Peyer's patch (tissue), 4 donors: ENCODE results near the gene MAD1L1.

Source experiments
- POLR2A ChIP-seq, 2 donors: fragments of 450-650 bp; IDR thresholded peaks; one replicate each; pipeline ENCODE4 v1.5.1; 2017; ENCODE audit warnings: antibody characterized with exemption in 2 of 2, mild to moderate bottlenecking in 2 of 2, moderate library complexity in 2 of 2
- TF ChIP-seq, protein P1 (sequence below), 6 experiments: fragments of 450-650 bp in 4 of 6; fragments of 200-600 bp in 2 of 6; sonication (generic) in 1 of 6; IDR thresholded peaks; one replicate each; pipeline ENCODE4 v1.5.1; 2017 to 2019; ENCODE audit warnings: antibody characterized with exemption in 6 of 6, mild to moderate bottlenecking in 3 of 6, moderate library complexity in 1 of 6

DNA sequence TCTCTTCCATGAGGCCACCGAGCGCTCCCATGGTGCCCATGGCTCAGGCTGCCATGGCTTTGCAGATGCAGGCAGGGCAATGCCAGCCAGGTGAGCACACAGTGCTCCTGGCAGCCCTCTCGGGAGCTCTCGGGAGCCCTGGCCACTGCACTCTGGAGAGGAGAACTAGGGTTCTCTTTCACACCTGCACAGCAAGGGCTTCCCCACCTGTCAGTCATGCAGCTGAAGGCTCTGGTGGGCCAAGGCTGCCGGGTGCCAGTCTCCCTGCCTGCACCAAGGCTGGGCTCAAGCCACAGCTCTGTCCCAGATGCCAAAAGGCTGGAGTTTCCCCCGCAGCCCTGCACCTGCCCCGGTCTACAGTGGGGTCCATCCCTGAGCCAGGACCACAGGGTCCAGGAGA lies 41.9 kb upstream of the MAD1L1 start:
- TF ChIP-seq, protein P1, sequence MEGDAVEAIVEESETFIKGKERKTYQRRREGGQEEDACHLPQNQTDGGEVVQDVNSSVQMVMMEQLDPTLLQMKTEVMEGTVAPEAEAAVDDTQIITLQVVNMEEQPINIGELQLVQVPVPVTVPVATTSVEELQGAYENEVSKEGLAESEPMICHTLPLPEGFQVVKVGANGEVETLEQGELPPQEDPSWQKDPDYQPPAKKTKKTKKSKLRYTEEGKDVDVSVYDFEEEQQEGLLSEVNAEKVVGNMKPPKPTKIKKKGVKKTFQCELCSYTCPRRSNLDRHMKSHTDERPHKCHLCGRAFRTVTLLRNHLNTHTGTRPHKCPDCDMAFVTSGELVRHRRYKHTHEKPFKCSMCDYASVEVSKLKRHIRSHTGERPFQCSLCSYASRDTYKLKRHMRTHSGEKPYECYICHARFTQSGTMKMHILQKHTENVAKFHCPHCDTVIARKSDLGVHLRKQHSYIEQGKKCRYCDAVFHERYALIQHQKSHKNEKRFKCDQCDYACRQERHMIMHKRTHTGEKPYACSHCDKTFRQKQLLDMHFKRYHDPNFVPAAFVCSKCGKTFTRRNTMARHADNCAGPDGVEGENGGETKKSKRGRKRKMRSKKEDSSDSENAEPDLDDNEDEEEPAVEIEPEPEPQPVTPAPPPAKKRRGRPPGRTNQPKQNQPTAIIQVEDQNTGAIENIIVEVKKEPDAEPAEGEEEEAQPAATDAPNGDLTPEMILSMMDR (IDR thresholded peaks at IDR 0.05), result no peak
- no peak for TF ChIP-seq POLR2A (IDR thresholded peaks at IDR 0.05)
